H1 (cell line): ENCODE results near the gene KRT83.

Source experiments
- CTCF ChIP-seq, 3 experiments: IDR thresholded peaks; 1 replicate in 2 of 3; 2 replicates in 1 of 3; pipeline versions ENCODE4 v1.5.1 to v1.6.1; 2011; ENCODE audit warnings: low read length in 3 of 3, mild to moderate bottlenecking in 3 of 3, inconsistent platforms in 2 of 3, low read depth in 1 of 3, moderate library complexity in 1 of 3; ENCODE audit not compliant: insufficient read depth in 1 of 3; ENCODE audit errors: control extremely low read depth in 1 of 3
- GABPA ChIP-seq: IDR thresholded peaks from 2 replicates; pipeline ENCODE4 v1.6.1; 2011; ENCODE audit warnings: mild to moderate bottlenecking, low read length, moderate library complexity, borderline replicate concordance; ENCODE audit not compliant: insufficient read depth

- TF ChIP-seq CTCF (IDR thresholded peaks at IDR 0.05; ENCODE audit: control extremely low read depth in 1 of 3, insufficient read depth in 1 of 3, low read depth in 1 of 3, low read length in 3 of 3) (no peak), GABPA (no peak)
Observed at GRCh38 chr12:52344111-52344510, 22.9 kb upstream of the KRT83 start.
